ENCODE data around the gene DCLK1. TPM values are rescaled to one million over a fixed set of nuclear protein-coding genes. Genes with fewer than 3 reads are reported as not detected.

DCLK1 gene
- total RNA-seq, 1 experiment from 2014 or later: not detected

DNA sequence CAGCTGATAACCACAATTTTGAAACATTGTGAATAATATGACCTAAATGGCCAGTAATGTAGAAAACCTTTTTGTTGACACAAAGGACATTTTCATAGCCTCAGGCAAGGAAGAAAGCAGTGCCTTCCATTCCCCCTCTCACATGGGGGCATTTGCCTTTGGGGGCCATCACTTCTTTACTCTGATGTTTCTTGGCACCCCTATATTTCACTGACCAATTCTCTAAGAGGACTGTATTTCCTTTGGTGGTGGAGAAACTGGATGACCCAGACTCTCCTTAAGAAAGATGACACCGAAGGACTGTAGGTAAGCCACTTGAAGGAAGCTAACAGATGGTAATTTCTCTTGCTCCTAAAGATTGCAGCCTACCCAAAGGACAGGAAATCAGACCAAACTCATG is 254.6 kb downstream of the DCLK1 start:
- Histone ChIP-seq H3K36me3 (ENCODE audit: control insufficient read depth, insufficient read depth, low read length) (no peaks in the 10 kb centered on the region), H3K4me3 (ENCODE audit: low read depth in 2 of 2, low read length in 2 of 2) (no peak overlapping the region), H3K27ac (ENCODE audit: low read length) (no peak overlapping the region), H3K27me3 (ENCODE audit: control insufficient read depth, insufficient read depth, low read length) (no peaks in the 10 kb centered on the region), H3K9me3 (ENCODE audit: control insufficient read depth, insufficient read depth, low read depth, low read length) (no peaks in the 10 kb centered on the region), H3K4me1 (ENCODE audit: control insufficient read depth, insufficient read depth, low read length) (no peaks in the 10 kb centered on the region)
- POLR2A ChIA-PET: no interaction called here
- CTCF ChIA-PET: no interaction called here
- ATAC-seq (no peak), DNase-seq (ENCODE audit: low read depth, low spot score) (no peak)
- TF ChIP-seq TCF7L2 (IDR thresholded peaks at IDR 0.05; ENCODE audit: low read depth, low read length) (no peak), REST (IDR thresholded peaks at IDR 0.05; ENCODE audit: insufficient read depth in 1 of 2, low read depth in 2 of 2, low read length in 1 of 2) (no peak), SIN3A (IDR thresholded peaks at IDR 0.05; ENCODE audit: borderline replicate concordance, insufficient read depth, low read depth, low read length) (no peak), POLR2AphosphoS5 (IDR thresholded peaks at IDR 0.05; ENCODE audit: low read depth, low read length) (no peak)
- TF ChIP-seq, protein P1, sequence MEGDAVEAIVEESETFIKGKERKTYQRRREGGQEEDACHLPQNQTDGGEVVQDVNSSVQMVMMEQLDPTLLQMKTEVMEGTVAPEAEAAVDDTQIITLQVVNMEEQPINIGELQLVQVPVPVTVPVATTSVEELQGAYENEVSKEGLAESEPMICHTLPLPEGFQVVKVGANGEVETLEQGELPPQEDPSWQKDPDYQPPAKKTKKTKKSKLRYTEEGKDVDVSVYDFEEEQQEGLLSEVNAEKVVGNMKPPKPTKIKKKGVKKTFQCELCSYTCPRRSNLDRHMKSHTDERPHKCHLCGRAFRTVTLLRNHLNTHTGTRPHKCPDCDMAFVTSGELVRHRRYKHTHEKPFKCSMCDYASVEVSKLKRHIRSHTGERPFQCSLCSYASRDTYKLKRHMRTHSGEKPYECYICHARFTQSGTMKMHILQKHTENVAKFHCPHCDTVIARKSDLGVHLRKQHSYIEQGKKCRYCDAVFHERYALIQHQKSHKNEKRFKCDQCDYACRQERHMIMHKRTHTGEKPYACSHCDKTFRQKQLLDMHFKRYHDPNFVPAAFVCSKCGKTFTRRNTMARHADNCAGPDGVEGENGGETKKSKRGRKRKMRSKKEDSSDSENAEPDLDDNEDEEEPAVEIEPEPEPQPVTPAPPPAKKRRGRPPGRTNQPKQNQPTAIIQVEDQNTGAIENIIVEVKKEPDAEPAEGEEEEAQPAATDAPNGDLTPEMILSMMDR (IDR thresholded peaks at IDR 0.05): no peak
- BruUV-seq (replicated peaks): no TSS peak
- in situ Hi-C loops (cut with HindIII; ENCODE audit: low pct_unique_long_range_greater_than_20kb, low sequenced_read_pairs): no loop called here
- intact Hi-C loops (cut with micrococcal nuclease; ENCODE audit: unreplicated experiment): no loop called here

DNA sequence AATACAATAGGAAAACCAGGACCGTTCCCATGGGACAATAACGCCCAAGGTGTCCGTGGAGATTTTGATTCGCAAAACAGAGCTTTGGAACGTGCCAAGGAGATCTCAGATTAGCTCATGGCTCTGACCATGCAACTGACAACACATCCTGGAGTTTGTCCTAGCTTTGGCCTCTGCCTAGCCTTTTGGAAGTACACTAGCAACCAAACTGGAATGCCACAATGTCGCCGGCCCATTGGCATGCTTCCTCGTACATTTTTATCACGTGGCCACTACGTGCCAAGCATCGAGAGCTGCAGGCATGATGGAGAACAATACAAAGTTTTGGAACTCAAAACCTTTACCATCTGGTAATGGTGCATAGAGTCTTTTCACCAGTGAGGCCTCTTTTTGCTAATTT is 256.5 kb downstream of the DCLK1 start:
- ChIA-PET POLR2A (no interaction called here), CTCF (no interaction called here)
- no peak for DNase-seq (ENCODE audit: low read depth, low spot score)
- no peak for ATAC-seq
- Histone ChIP-seq H3K9me3 (ENCODE audit: control insufficient read depth, insufficient read depth, low read depth, low read length) (no peaks in the 10 kb centered on the region), H3K4me3 (ENCODE audit: low read depth in 2 of 2, low read length in 2 of 2) (no peak overlapping the region), H3K27ac (ENCODE audit: low read length) (no peak overlapping the region), H3K36me3 (ENCODE audit: control insufficient read depth, insufficient read depth, low read length) (no peaks in the 10 kb centered on the region), H3K27me3 (ENCODE audit: control insufficient read depth, insufficient read depth, low read length) (no peaks in the 10 kb centered on the region), H3K4me1 (ENCODE audit: control insufficient read depth, insufficient read depth, low read length) (no peaks in the 10 kb centered on the region)
- no TSS peak for BruUV-seq (replicated peaks)
- intact Hi-C loops (cut with micrococcal nuclease; ENCODE audit: unreplicated experiment): loop anchor here (2.0 kb wide), 1 partner anchor 18 kb away; no protein-coding TSS in a partner anchor
- TF ChIP-seq, protein P1 (IDR thresholded peaks at IDR 0.05): no peak
- no peak for TF ChIP-seq TCF7L2 (IDR thresholded peaks at IDR 0.05; ENCODE audit: low read depth, low read length)
- TF ChIP-seq REST (IDR thresholded peaks at IDR 0.05; ENCODE audit: insufficient read depth in 1 of 2, low read depth in 2 of 2, low read length in 1 of 2): no peak
- no peak for TF ChIP-seq POLR2AphosphoS5 (IDR thresholded peaks at IDR 0.05; ENCODE audit: low read depth, low read length)
- TF ChIP-seq SIN3A (IDR thresholded peaks at IDR 0.05; ENCODE audit: borderline replicate concordance, insufficient read depth, low read depth, low read length): no peak
- in situ Hi-C loops (cut with HindIII; ENCODE audit: low pct_unique_long_range_greater_than_20kb, low sequenced_read_pairs): no loop called here
